SK-N-SH (cell line): ENCODE data around the gene NUFIP1. TPM values are rescaled to one million over a fixed set of nuclear protein-coding genes. Genes with fewer than 3 reads are reported as not detected.

Experiments
- CTCF ChIA-PET: fragments of 300-600, 350-600 bp; formaldehyde crosslinking; extraction: SDS; loops from one replicate; lab custom pipeline; 2021; lab: Yijun Ruan, JAX
- POLR2A ChIA-PET: fragments of 350-600 bp; sonication (Branson Sonifier 250); formaldehyde crosslinking; extraction: SDS; loops from one replicate; lab custom pipeline; 2020; ENCODE audit warnings: antibody characterized with exemption, inconsistent platforms; lab: Yijun Ruan, JAX
- DNase-seq: peaks from one replicate; pipeline ENCODE4 v3.0.0; 2012
- H2AFZ ChIP-seq: fragments of 200-600 bp; sonication (generic); 2 replicates; pipeline ENCODE4 v1.8.1; 2016; ENCODE audit warnings: antibody characterized with exemption, mild to moderate bottlenecking, low read depth
- H3F3A ChIP-seq: fragments of 200-600 bp; sonication (generic); replicated peaks from 2 replicates; pipeline ENCODE3; 2016; ENCODE audit warnings: antibody characterized with exemption, mild to moderate bottlenecking; ENCODE audit not compliant: insufficient read depth
- H3K27ac ChIP-seq, 2 experiments: fragments of 200-500 bp in 1 of 2; fragments of 200-600 bp in 1 of 2; sonication (Bioruptor generic) in 1 of 2; sonication (generic), shearing (Covaris generic) in 1 of 2; 2 replicates each; pipeline versions ENCODE4 v1.5.1 to v1.6.1; 2014 to 2016; ENCODE audit warnings: low read depth in 2 of 2, inconsistent platforms in 1 of 2, low read length in 1 of 2, mild to moderate bottlenecking in 1 of 2, mixed read lengths in 1 of 2
- H3K27me3 ChIP-seq: fragments of 200-600 bp; sonication (generic), shearing (Covaris generic); 2 replicates; pipeline ENCODE4 v1.6.1; 2016; ENCODE audit warnings: mixed run types; ENCODE audit not compliant: insufficient read depth
- H3K36me3 ChIP-seq, 2 experiments: fragments of 200-500 bp in 1 of 2; fragments of 200-600 bp in 1 of 2; sonication (Bioruptor generic) in 1 of 2; sonication (generic) in 1 of 2; replicated peaks in 1 of 2; 2 replicates each; pipeline versions ENCODE3 to v1.5.1; 2014 to 2016; ENCODE audit warnings: low read length in 1 of 2, mild to moderate bottlenecking in 1 of 2; ENCODE audit not compliant: insufficient read depth in 2 of 2, control insufficient read depth in 1 of 2
- H3K4me1 ChIP-seq, 2 experiments: fragments of 200-500 bp in 1 of 2; fragments of 200-600 bp in 1 of 2; sonication (Bioruptor generic) in 1 of 2; sonication (generic), shearing (Covaris generic) in 1 of 2; 2 replicates each; pipeline versions ENCODE4 v1.5.1 to v1.6.1; 2014 to 2016; ENCODE audit warnings: low read depth in 1 of 2, low read length in 1 of 2, mixed run types in 1 of 2; ENCODE audit not compliant: insufficient read depth in 2 of 2, control insufficient read depth in 1 of 2
- H3K4me2 ChIP-seq: fragments of 200-600 bp; sonication (generic), shearing (Covaris generic); 2 replicates; pipeline ENCODE4 v1.6.1; 2017; ENCODE audit warnings: mixed run types
- H3K4me3 ChIP-seq, 2 experiments: fragments of 200-500 bp in 1 of 2; fragments of 200-600 bp in 1 of 2; sonication (Bioruptor generic) in 1 of 2; sonication (generic), shearing (Covaris generic) in 1 of 2; 2 replicates each; pipeline versions ENCODE4 v1.5.1 to v1.8.1; 2014 to 2016; ENCODE audit warnings: low read depth in 2 of 2, inconsistent platforms in 1 of 2, low read length in 1 of 2, mild to moderate bottlenecking in 1 of 2, mixed read lengths in 1 of 2, moderate library complexity in 1 of 2
- H3K79me2 ChIP-seq: fragments of 200-600 bp; sonication (generic); 2 replicates; pipeline ENCODE4 v1.8.1; 2017; ENCODE audit warnings: mild to moderate bottlenecking; ENCODE audit not compliant: insufficient read depth
- H3K9ac ChIP-seq: fragments of 200-600 bp; sonication (generic); 2 replicates; pipeline ENCODE4 v1.6.1; 2017; ENCODE audit warnings: mixed run types
- H3K9me2 ChIP-seq: fragments of 200-600 bp; sonication (generic); 2 replicates; pipeline ENCODE4 v1.6.1; 2017; ENCODE audit warnings: mixed run types
- H3K9me3 ChIP-seq: fragments of 200-600 bp; sonication (generic); 2 replicates; pipeline ENCODE4 v1.6.1; 2017; ENCODE audit warnings: mixed run types, mild to moderate bottlenecking, moderate library complexity
- H4K20me1 ChIP-seq: fragments of 200-600 bp; sonication (generic); 2 replicates; pipeline ENCODE4 v1.6.1; 2017; ENCODE audit warnings: mild to moderate bottlenecking, mixed run types; ENCODE audit not compliant: insufficient read depth
- RAD21 ChIP-seq: IDR thresholded peaks from 2 replicates; pipeline ENCODE4 v1.6.1; 2012; ENCODE audit warnings: mild to moderate bottlenecking, low read length
- SMC3 ChIP-seq: IDR thresholded peaks from 2 replicates; pipeline ENCODE4 v1.6.1; 2012; ENCODE audit warnings: low read depth, low read length, improper control_type of control experiment
- WGBS: methylation state at CpG from one replicate; pipeline ENCODE4 v1.1.6; 2017; ENCODE audit warnings: low lambda C conversion rate; 5-methylcytosine and 5-hydroxymethylcytosine counted together
- polyA plus RNA-seq, 3 experiments: library from polyadenylated mRNA; depleted of rRNA; stranded (reverse); fragments of >200 nt; gene quantifications; 2 replicates each; pipeline ENCODE4 v1.2.3, GENCODE V29; 2012
- TF ChIP-seq, protein P1 (sequence below): IDR thresholded peaks from 2 replicates; pipeline ENCODE4; 2012
- TF ChIP-seq, protein P2 (sequence below): fragments of 150-350 bp; IDR thresholded peaks from 2 replicates; pipeline ENCODE4 v1.6.1; 2016; ENCODE audit warnings: mild to moderate bottlenecking, low read depth, low read length
- TF ChIP-seq, protein P3 (sequence below): fragments of 200-600 bp; sonication (generic); IDR thresholded peaks from 2 replicates; pipeline ENCODE4 v1.6.1; 2017; ENCODE audit warnings: antibody characterized with exemption, mild to moderate bottlenecking, moderate library complexity
- TF ChIP-seq, protein P4 (sequence below): IDR thresholded peaks from 2 replicates; pipeline ENCODE4 v1.6.1; 2012; ENCODE audit warnings: mild to moderate bottlenecking, low read depth, low read length, moderate library complexity

The NUFIP1 gene
- polyA plus RNA-seq, 1 of the 3 experiments (the other 2 are of a cell fraction) = 1.9 TPM

DNA sequence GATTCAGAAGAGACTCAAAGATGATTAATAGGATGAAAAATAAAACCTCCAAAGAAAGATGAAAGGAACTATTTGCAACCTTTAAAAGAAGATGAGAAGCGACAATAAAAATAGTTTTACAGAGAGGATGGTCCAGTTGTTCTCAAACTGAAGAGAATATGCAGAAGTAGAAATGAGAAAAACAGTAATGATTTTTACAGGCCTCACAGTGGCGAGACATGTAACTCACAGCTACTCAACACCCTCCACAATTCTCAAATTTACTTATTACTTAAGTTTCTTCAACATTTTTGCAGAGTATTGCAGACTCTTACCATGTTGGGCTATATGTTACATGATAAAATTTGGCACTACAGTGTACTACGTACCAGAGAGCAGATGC is 20.8 kb downstream of the NUFIP1 start:
- no peak overlapping the region for H3K9ac ChIP-seq
- ChIA-PET POLR2A (no interaction called here), CTCF (interaction anchor here (2.9 to 3.7 kb wide), 2 partner anchors 12 to 485 kb away, joined by 24 to 26 read pairs; no protein-coding TSS in a partner anchor)
- 0 out of 2 replicates have a peak overlapping the region, but pooled peaks have one; percentile 24 for H3K4me2 ChIP-seq
- H3K4me3 ChIP-seq = no peak overlapping the region
- no peaks in the 10 kb centered on the region for H4K20me1 ChIP-seq
- 85% methylated on average over 3 of the region's 3 CpGs for WGBS
- peaks cover 29 to 49% of the 10 kb centered on the region in 2 experiments for H3K36me3 ChIP-seq
- H2AFZ ChIP-seq = no peak overlapping the region
- no peaks in the 10 kb centered on the region for H3K27me3 ChIP-seq
- H3K9me2 ChIP-seq = no peaks in the 10 kb centered on the region
- peaks cover 5% of the 10 kb centered on the region for H3F3A ChIP-seq
- H3K79me2 ChIP-seq = peaks cover 20% of the 10 kb centered on the region
- no peak for TF ChIP-seq SMC3
- TF ChIP-seq, protein P1, sequence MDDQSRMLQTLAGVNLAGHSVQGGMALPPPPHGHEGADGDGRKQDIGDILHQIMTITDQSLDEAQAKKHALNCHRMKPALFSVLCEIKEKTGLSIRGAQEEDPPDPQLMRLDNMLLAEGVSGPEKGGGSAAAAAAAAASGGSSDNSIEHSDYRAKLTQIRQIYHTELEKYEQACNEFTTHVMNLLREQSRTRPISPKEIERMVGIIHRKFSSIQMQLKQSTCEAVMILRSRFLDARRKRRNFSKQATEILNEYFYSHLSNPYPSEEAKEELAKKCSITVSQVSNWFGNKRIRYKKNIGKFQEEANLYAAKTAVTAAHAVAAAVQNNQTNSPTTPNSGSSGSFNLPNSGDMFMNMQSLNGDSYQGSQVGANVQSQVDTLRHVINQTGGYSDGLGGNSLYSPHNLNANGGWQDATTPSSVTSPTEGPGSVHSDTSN = peak; percentile 4; the same call in 1 of the 2 replicates
- H3K27ac ChIP-seq = peak overlapping the region in 1 of 2 experiments; percentile 29; a peak in 3 of 4 replicates
- peaks cover 0 to 17% of the 10 kb centered on the region in 2 experiments; a peak in 2 of 4 replicates for H3K4me1 ChIP-seq
- no peak for DNase-seq
- H3K9me3 ChIP-seq = peaks cover 9% of the 10 kb centered on the region

DNA sequence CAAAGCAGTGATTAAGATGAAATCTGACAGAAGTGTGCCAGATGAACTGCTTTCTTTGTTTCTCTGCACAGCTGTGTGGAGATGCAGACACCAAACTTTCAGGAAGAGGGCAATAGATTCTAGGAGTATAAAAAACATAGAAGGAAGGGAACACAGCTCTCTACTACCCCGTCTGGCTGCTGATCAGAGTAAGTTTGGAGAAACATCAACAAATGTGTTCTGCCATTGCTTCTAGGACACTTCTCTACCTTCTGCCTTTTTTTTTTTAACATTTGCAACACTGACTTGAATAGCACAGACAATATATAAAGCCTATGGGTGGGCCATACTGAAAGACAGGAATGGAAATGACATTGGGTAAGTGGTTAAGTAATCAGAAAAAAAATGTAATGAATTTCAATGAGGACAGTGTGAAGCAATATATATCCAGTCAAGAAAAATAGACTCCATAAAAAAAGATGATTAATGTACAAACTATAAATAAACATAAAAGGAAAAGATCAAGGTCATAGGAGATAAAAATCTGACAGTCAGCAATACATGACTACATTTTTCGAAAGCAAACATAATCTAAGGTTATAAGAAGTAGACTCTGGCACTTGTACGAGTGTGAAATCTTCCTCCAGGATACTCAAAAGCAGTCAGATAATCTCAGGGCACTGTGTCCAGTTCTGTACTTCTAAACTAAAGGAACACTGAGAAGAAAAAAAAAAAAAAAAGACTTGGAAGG is 21.4 kb downstream of the NUFIP1 start:
- POLR2A ChIA-PET = no interaction called here
- no peak overlapping the region for H2AFZ ChIP-seq
- peaks cover 35 to 54% of the 10 kb centered on the region in 2 experiments for H3K36me3 ChIP-seq
- H3K9ac ChIP-seq = no peak overlapping the region
- no peak overlapping the region for H3K4me3 ChIP-seq
- H3F3A ChIP-seq = peaks cover 3% of the 10 kb centered on the region
- no peaks in the 10 kb centered on the region for H4K20me1 ChIP-seq
- CTCF ChIA-PET = interaction anchor here (3.7 kb wide), 1 partner anchor 485 kb away, joined by 26 read pairs; no protein-coding TSS in a partner anchor
- peak overlapping the region; percentile 29 to 44; a peak in 3 of 4 replicates for H3K27ac ChIP-seq
- no peaks in the 10 kb centered on the region for H3K27me3 ChIP-seq
- TF ChIP-seq, protein P2, sequence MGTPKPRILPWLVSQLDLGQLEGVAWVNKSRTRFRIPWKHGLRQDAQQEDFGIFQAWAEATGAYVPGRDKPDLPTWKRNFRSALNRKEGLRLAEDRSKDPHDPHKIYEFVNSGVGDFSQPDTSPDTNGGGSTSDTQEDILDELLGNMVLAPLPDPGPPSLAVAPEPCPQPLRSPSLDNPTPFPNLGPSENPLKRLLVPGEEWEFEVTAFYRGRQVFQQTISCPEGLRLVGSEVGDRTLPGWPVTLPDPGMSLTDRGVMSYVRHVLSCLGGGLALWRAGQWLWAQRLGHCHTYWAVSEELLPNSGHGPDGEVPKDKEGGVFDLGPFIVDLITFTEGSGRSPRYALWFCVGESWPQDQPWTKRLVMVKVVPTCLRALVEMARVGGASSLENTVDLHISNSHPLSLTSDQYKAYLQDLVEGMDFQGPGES = no peak
- TF ChIP-seq, protein P1 = peak; percentile 4; the same call in 1 of the 2 replicates
- TF ChIP-seq RAD21 = peak; percentile 42; the same call in 1 of the 2 replicates
- TF ChIP-seq, protein P3, sequence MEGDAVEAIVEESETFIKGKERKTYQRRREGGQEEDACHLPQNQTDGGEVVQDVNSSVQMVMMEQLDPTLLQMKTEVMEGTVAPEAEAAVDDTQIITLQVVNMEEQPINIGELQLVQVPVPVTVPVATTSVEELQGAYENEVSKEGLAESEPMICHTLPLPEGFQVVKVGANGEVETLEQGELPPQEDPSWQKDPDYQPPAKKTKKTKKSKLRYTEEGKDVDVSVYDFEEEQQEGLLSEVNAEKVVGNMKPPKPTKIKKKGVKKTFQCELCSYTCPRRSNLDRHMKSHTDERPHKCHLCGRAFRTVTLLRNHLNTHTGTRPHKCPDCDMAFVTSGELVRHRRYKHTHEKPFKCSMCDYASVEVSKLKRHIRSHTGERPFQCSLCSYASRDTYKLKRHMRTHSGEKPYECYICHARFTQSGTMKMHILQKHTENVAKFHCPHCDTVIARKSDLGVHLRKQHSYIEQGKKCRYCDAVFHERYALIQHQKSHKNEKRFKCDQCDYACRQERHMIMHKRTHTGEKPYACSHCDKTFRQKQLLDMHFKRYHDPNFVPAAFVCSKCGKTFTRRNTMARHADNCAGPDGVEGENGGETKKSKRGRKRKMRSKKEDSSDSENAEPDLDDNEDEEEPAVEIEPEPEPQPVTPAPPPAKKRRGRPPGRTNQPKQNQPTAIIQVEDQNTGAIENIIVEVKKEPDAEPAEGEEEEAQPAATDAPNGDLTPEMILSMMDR = peak; percentile 46
- TF ChIP-seq, protein P4, sequence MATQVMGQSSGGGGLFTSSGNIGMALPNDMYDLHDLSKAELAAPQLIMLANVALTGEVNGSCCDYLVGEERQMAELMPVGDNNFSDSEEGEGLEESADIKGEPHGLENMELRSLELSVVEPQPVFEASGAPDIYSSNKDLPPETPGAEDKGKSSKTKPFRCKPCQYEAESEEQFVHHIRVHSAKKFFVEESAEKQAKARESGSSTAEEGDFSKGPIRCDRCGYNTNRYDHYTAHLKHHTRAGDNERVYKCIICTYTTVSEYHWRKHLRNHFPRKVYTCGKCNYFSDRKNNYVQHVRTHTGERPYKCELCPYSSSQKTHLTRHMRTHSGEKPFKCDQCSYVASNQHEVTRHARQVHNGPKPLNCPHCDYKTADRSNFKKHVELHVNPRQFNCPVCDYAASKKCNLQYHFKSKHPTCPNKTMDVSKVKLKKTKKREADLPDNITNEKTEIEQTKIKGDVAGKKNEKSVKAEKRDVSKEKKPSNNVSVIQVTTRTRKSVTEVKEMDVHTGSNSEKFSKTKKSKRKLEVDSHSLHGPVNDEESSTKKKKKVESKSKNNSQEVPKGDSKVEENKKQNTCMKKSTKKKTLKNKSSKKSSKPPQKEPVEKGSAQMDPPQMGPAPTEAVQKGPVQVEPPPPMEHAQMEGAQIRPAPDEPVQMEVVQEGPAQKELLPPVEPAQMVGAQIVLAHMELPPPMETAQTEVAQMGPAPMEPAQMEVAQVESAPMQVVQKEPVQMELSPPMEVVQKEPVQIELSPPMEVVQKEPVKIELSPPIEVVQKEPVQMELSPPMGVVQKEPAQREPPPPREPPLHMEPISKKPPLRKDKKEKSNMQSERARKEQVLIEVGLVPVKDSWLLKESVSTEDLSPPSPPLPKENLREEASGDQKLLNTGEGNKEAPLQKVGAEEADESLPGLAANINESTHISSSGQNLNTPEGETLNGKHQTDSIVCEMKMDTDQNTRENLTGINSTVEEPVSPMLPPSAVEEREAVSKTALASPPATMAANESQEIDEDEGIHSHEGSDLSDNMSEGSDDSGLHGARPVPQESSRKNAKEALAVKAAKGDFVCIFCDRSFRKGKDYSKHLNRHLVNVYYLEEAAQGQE = no peak
- peaks cover 0 to 17% of the 10 kb centered on the region in 2 experiments; a peak in 2 of 4 replicates for H3K4me1 ChIP-seq
- DNase-seq = no peak
- peaks cover 23% of the 10 kb centered on the region for H3K79me2 ChIP-seq
- H3K4me2 ChIP-seq = peak overlapping the region; percentile 24; the same call in 1 of the 2 replicates
- 67% methylated on average over 3 of the region's 3 CpGs for WGBS
- no peaks in the 10 kb centered on the region for H3K9me2 ChIP-seq
- H3K9me3 ChIP-seq = peaks cover 15% of the 10 kb centered on the region
